Cerebellar cortex (tissue), 1 donor: ENCODE results near the gene DLL3.
"Not testable (repeated sequence)": the region's sequence is repeated elsewhere in the genome, so short reads cannot be mapped to it uniquely, and the experiment has no call there.

Experiments used
- DNase-seq: peaks from one replicate; pipeline ENCODE4 v3.0.0-alpha.2; 2015; ENCODE audit warnings: low spot score

DLL3 gene, protein sequence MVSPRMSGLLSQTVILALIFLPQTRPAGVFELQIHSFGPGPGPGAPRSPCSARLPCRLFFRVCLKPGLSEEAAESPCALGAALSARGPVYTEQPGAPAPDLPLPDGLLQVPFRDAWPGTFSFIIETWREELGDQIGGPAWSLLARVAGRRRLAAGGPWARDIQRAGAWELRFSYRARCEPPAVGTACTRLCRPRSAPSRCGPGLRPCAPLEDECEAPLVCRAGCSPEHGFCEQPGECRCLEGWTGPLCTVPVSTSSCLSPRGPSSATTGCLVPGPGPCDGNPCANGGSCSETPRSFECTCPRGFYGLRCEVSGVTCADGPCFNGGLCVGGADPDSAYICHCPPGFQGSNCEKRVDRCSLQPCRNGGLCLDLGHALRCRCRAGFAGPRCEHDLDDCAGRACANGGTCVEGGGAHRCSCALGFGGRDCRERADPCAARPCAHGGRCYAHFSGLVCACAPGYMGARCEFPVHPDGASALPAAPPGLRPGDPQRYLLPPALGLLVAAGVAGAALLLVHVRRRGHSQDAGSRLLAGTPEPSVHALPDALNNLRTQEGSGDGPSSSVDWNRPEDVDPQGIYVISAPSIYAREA

DNA sequence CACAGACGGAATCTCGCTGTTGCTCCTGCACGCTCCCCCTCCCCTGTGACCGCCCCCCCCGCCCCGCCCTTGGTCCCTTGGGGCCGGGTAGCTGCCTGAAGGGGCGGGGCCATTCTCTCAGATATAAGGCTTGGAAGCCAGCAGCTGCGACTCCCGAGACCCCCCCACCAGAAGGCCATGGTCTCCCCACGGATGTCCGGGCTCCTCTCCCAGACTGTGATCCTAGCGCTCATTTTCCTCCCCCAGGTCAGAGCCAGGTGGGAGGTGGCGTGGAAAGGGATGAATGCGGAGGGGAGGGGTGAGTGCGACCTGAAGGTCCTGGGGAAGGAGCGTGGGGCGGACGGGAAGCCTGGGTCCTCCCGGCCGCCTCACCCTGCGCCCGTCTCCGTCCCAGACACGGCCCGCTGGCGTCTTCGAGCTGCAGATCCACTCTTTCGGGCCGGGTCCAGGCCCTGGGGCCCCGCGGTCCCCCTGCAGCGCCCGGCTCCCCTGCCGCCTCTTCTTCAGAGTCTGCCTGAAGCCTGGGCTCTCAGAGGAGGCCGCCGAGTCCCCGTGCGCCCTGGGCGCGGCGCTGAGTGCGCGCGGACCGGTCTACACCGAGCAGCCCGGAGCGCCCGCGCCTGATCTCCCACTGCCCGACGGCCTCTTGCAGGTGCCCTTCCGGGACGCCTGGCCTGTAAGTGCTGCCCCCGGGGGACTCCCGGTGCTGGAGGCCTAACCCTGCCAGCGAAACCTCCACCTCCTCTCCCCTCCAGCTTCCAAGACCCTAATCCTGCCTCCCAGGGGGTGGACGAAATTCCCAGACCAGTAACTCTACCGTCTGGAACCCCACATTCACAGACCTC, at the start of gene DLL3:
Gene DLL3 (plus strand): TSS at position 150 of the 845 bp plus-strand sequence. CDS start 28 bp downstream, at position 178.
- DNase-seq = no peak

DNA sequence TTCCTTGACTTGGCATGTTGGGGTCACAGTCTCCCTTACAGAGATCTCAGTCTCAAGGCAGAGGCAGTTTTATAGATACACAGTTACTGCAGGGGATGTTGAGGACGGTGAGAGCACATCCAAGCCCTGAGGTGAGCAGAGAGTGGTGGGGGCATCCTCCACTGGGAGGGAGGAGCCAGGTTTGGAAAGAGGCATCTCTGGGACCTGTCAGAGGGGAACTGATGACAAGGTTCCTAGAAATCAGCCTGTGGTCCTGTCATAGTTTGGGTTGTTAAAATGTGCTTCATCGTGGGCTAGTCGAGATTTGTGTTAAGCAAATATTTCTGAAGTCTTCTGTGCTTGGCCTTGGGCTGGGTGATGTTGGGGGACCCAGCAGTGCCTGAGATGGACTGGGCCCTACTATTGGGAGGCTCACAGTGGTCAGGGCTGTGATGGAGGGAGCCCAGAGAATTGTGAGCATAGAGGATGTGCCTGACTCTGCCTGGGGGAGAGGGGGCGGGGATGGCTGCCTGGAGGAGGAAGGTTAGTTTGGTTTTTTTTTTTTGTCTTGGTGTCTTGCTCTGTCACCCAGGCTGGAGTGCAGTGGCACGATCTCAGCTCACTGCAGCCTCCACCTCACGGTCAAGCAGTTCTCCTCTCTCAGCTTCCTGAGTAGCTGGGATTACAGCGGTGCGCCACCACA, 49.5 kb upstream of the DLL3 start:
- no peak for DNase-seq

GRCh38 chr19:39451257-39451656, 47.5 kb upstream of the DLL3 start:
- DNase-seq = not testable (repeated sequence)

DNA sequence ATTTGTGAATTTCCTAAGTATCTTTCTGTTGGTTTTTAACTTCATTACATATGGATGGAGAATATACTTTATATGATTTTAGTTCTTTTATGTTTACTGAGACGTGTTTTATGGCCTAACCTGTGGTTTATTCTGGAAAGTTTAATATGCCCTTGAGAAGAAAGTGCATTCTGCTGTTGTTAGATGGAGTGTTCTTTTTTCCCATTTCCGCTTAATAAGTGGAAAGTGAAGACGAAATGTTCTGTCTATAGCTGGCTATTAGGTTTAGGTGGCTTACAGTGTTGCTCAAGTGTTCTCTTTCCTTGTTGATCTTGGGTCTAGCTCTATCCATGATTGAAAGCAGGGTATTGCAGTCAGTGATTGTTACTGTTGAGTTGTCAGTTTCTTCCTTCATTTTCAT, 35.3 kb upstream of the DLL3 start:
- no peak for DNase-seq

DNA sequence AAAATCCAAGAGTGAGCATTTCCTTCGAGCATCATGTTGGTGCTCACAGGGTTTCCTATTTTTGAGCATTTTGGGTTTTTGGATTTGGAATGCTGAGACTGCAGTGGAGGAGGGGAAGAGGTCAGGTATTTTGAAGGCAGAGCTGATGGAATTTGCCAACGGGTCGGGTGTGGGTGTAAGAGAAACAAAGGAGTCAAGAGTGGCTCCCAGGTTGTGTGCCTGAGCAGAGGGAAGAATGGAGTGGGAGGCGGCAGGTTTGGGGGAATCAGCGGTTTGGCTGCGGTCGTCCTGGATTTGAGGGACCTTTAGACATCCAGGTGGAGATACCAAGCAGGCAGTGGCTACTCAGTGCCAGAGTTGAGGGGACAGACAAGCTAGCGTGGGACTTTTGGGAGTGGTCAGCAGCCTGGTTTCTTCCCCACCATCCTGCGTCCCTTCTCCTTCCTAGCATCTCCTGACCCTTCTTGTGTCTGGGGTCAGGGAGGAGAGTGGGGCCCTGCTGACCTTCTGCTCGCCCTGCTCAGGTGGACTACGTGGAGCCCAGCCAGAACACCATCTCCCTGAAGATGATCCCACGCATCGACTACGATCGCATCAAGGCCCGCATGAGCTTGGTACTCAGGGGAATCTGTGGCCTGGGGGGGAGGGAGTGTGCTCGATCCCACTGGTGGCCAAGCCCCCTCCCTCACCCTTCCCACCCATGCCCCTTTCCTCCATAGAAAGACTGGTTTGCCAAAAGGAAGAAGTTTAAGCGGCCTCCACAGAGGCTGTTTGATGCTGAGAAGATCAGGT, 32.6 kb upstream of the DLL3 start:
- DNase-seq = no peak

DNA sequence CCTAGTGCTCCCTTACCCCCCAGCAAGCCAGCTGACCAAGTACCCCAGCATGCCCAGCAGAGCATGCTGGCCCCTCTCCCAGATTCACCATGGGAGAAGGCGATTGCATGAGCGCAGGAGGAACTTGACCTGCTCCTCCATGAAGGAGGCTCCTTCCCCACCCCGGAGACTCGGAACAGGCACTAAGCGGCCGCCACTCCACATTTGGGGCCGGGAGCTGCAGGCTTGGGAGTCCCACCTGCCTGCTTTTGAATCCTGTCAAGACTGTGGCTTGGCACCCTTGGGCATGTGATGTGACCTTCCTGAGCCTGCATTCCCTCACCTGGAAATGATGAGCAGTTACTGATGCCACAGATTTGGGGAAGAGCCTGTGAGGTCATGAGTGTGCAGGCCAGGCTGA, 30.8 kb upstream of the DLL3 start:
- no peak for DNase-seq

DNA sequence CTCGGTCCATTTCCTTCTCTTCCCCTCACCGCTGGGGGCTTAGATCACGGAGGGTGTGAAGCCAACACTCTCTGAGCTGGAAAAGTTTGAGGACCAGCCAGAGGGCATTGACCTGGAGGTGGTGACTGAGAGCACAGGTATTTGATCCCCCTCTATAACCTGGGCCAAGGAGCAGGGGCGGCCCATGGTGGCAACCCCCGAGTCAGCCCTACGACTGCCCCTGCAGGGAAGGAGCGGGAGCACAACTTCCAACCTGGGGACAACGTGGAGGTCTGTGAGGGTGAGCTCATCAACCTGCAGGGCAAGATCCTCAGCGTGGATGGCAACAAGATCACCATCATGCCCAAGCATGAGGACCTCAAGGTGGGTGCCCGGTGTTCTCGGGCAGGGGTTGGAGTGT, 29.7 kb upstream of the DLL3 start:
- no peak for DNase-seq

- no peak for DNase-seq
These were observed 29.2 kb upstream of the DLL3 start for GRCh38 chr19:39469567-39469966.

GRCh38 chr19:39470724-39471339, 27.9 kb upstream of the DLL3 start:
- no peak for DNase-seq

DNA sequence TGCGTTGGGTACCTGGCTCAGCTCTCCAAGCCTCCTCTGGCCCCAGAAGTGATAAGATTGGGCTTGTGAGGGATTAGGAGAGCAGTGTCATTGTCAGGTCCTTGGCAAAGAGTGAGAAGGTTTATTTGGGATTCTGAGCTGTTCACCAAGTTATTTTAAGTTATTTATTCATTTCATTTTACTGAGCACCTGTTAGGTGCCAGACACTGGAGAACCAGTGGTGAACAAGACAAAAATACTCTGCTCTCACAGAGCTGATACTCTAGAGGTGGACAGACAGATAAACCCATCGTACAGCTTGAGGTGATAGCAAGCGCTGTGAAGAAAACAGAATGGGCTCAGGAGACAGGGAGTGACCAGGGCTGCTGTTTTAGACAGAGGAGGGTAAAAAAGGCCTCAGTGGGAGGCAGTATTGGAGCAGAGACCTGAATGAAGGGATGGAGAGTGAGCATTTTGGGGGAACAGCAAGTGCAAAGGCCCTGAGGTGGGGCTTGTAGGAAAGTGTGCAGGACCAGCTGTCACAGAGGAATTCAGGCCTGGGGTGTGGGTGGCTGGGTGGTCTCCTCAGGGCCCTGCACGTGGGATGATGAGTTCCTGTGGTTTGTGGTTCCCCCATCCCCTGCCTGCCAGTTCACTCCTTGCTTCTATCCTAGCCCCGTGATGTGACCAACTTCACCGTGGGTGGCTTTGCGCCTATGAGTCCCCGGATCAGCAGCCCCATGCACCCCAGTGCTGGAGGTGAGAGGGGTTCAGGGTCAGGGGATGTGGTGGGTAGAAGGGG, 26.8 kb upstream of the DLL3 start:
- DNase-seq = no peak

- DNase-seq = no peak
These were observed 25.9 kb upstream of the DLL3 start for GRCh38 chr19:39472746-39473442.

- DNase-seq = no peak
These were observed 25.2 kb upstream of the DLL3 start for GRCh38 chr19:39473443-39473960.

DNA sequence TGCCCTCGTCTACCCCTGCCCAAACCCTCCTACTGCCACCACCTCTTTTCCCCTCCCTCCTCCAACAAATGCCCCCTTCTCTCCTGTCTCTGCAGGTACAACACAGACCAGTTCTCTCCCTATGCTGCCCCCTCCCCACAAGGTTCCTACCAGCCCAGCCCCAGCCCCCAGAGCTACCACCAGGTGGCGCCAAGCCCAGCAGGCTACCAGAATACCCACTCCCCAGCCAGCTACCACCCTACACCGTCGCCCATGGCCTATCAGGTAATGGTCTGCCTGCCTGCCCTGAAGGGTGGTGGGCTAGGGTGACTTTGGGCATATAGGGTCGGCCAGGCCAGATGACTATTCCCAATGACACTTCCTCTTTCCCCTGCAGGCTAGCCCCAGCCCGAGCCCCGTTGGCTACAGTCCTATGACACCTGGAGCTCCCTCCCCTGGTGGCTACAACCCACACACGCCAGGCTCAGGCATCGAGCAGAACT, 24.6 kb upstream of the DLL3 start:
- DNase-seq = peak; percentile 44

DNA sequence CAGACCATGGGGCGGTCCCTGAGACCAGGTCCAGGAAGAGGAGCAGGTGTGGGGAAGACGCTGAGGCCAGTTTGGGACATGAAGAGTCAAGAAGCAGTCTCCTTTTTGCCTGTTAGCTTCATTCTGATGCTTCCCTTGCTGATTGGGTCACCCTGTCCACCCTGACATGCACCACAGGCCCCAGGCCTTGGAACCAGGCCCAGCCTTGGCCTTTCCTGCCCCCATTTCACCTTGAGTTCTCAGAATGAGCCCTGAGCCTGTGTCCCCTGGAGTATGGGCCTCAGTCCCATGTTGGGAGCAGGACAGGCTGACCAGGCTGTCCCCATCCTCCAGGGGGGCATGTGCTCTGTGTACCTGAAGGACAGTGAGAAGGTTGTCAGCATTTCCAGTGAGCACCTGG, 23.0 kb upstream of the DLL3 start:
- DNase-seq = no peak

- DNase-seq = not testable (repeated sequence)
These were observed 19.4 kb upstream of the DLL3 start for GRCh38 chr19:39479319-39479801.

GRCh38 chr19:39479916-39480315, 18.8 kb upstream of the DLL3 start:
- no peak for DNase-seq

DNA sequence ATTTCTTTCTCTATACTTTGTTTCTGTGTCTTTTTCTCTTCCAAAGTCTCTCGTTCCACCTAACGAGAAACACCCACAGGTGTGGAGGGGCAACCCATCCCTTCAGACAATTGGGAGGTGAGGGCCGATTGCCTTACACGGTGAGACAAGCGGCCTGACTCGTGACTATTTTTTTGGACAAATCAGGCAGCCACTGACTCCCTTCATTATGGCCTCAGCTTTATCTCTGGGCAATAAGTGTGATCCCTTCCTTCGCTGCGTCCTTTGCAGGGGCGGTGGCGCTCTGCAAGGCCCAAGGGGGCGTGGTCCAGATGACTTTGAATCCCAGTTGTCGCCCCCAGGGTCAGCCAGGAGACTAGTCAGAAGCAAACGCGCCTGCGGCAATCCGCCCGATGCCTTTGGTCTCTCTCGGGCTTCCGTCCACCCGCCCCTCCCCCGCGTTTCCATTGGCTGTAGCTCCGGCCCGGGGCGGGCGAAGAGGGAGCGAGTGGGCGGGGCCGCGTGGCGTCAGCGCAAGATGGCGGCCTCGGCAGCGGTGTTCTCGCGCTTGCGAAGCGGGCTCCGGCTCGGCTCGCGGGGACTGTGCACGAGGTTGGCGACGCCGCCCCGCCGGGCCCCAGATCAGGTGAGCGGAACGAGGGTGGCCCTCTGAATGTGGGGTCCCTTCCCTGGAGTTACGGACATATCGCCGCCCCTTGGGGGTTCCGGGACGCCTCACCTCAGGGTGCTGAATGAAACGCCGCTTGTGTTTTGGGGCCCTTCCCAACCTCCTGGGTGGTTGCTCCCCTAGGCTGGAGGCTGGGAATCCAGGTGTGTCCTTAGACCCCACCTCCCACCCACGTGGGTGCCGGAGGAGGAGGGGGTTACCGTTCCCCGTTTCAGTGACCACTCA, 18.2 kb upstream of the DLL3 start, which contains the start of gene TIMM50:
Gene TIMM50 (plus strand): TSS at position 502 of the 892 bp plus-strand sequence. CDS start 16 bp downstream, at position 518.
- peak; percentile 95 for DNase-seq

DNA sequence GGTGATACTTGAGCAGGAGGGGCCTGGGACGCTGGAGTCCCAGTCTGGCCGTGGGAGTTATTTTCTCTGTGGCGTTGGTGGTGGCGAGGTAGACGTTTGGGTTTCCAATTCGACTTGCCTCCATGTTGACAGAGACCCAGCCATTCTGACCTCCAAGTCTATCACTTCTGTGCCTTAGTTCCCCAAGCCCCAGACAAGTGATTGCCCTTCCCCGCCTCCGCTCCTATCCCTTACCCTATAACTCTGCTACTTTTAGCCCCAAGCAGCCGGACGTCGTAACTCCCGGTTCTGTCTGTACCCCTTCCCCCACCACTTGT, 17.6 kb upstream of the DLL3 start:
- no peak for DNase-seq
